Keratinocyte (primary cell): ENCODE results near the gene UNC5A. TPM values are rescaled to one million over a fixed set of nuclear protein-coding genes. Genes with fewer than 3 reads are reported as not detected.

Experiments
- DNase-seq: peaks from one replicate; pipeline ENCODE4 v3.0.0-alpha.2; 2011; ENCODE audit warnings: low read depth, missing footprints, low spot score
- FAIRE-seq: peaks from 2 replicates; lab custom pipeline; 2011; peaks lifted over from hg19 to GRCh38; lab: Jason Lieb, UNC
- H2AFZ ChIP-seq: 2 replicates; pipeline ENCODE4 v1.6.0; 2012; ENCODE audit warnings: low read length, control low read depth, inconsistent platforms; ENCODE audit not compliant: control insufficient read depth
- H3K27ac ChIP-seq: 2 replicates; pipeline ENCODE4 v1.5.1; 2011; ENCODE audit warnings: low read length; ENCODE audit not compliant: control insufficient read depth, insufficient read depth
- H3K27me3 ChIP-seq: 3 replicates; pipeline ENCODE4 v1.6.0; 2011; ENCODE audit warnings: low read length; ENCODE audit not compliant: control insufficient read depth, insufficient read depth; ENCODE audit errors: extremely low read depth
- H3K36me3 ChIP-seq, 2 experiments: 2 replicates in 1 of 2; 3 replicates in 1 of 2; pipeline ENCODE4 v1.5.1; 2011; ENCODE audit warnings: low read length in 2 of 2, mild to moderate bottlenecking in 1 of 2; ENCODE audit not compliant: control insufficient read depth in 2 of 2, insufficient read depth in 2 of 2; ENCODE audit errors: extremely low read depth in 1 of 2
- H3K4me1 ChIP-seq: 3 replicates; pipeline ENCODE4 v1.5.1; 2011; ENCODE audit warnings: low read length; ENCODE audit not compliant: control insufficient read depth, insufficient read depth; ENCODE audit errors: extremely low read depth
- H3K4me2 ChIP-seq: 3 replicates; pipeline ENCODE4 v1.6.0; 2011; ENCODE audit warnings: low read depth, low read length; ENCODE audit not compliant: control insufficient read depth, insufficient read depth; ENCODE audit errors: extremely low read depth
- H3K4me3 ChIP-seq, 3 experiments: fragments of 200-600 bp in 1 of 3; sonication (generic) in 1 of 3; 2 replicates in 2 of 3; 3 replicates in 1 of 3; pipeline ENCODE4 v1.5.1; 2011 to 2016; ENCODE audit warnings: low read length in 3 of 3, mild to moderate bottlenecking in 3 of 3, control low read depth in 2 of 3, inconsistent platforms in 1 of 3, low read depth in 1 of 3, mixed read lengths in 1 of 3, mixed run types in 1 of 3, moderate library complexity in 1 of 3; ENCODE audit not compliant: control insufficient read depth in 2 of 3, insufficient read depth in 2 of 3; ENCODE audit errors: extremely low read depth in 1 of 3
- H3K79me2 ChIP-seq: 2 replicates; pipeline ENCODE4 v1.6.0; 2012; ENCODE audit warnings: low read length; ENCODE audit not compliant: control insufficient read depth, insufficient read depth
- H3K9ac ChIP-seq: 3 replicates; pipeline ENCODE4 v1.6.0; 2011; ENCODE audit warnings: low read length; ENCODE audit not compliant: control insufficient read depth, insufficient read depth; ENCODE audit errors: extremely low read depth
- H3K9me1 ChIP-seq: 3 replicates; pipeline ENCODE4 v1.6.0; 2011; ENCODE audit warnings: low read length; ENCODE audit not compliant: control insufficient read depth, insufficient read depth; ENCODE audit errors: extremely low read depth
- H3K9me3 ChIP-seq: 2 replicates; pipeline ENCODE4 v1.5.1; 2012; ENCODE audit warnings: low read depth, low read length; ENCODE audit not compliant: control insufficient read depth
- H4K20me1 ChIP-seq: 3 replicates; pipeline ENCODE4 v1.6.0; 2011; ENCODE audit warnings: low read length; ENCODE audit not compliant: control insufficient read depth, insufficient read depth; ENCODE audit errors: extremely low read depth
- CTCF ChIP-seq, 3 experiments: IDR thresholded peaks in 1 of 3; conservative IDR thresholded peaks in 1 of 3; optimal IDR thresholded peaks in 1 of 3; 2 replicates in 2 of 3; 3 replicates in 1 of 3; pipeline versions ENCODE3 to v1.5.1; 2011; ENCODE audit warnings: low read length in 3 of 3, mild to moderate bottlenecking in 3 of 3, moderate library complexity in 2 of 3, control low read depth in 1 of 3, inconsistent platforms in 1 of 3; ENCODE audit not compliant: insufficient read depth in 2 of 3; ENCODE audit errors: extremely low read depth in 1 of 3
- EZH2 ChIP-seq: IDR thresholded peaks from one replicate; pipeline ENCODE4 v1.6.1; 2012; ENCODE audit warnings: inconsistent platforms, mild to moderate bottlenecking, low read length, moderate library complexity
- dilution Hi-C: fragments of 300-500 bp; cut with MboI; formaldehyde crosslinking; loops from one replicate; pipeline ENCODE4 v1.7.0; 2020; ENCODE audit warnings: low sequenced_read_pairs; ENCODE audit not compliant: extremely low pct_ligation_motif_present
- polyA plus RNA-seq, 5 experiments: library from polyadenylated mRNA; depleted of rRNA in 3 of 5; stranded (reverse) in 3 of 5; stranded (forward) in 1 of 5; unstranded in 1 of 5; fragments of >200 nt; gene quantifications; 1 replicate in 1 of 5; 2 replicates in 3 of 5; 3 replicates in 1 of 5; pipeline versions ENCODE4 v1.2.1 to v1.2.3, GENCODE V29; 2011 to 2012; ENCODE audit warnings: missing spikeins in 2 of 5, low read depth in 1 of 5, low replicate concordance in 1 of 5

UNC5A gene
- polyA plus RNA-seq, 1 donor (not counting 4 experiments of a cell fraction or from before 2014, with no cell fraction given) = not detected

- FAIRE-seq = no peak
- no peak for DNase-seq
- Histone ChIP-seq H3K27ac (no peak overlapping the region), H3K4me1 (no peaks in the 10 kb centered on the region), H3K36me3 (no peaks in the 10 kb centered on the region), H3K4me3 (no peak overlapping the region), H3K9me3 (no peaks in the 10 kb centered on the region), H3K9me1 (no peaks in the 10 kb centered on the region), H4K20me1 (no peaks in the 10 kb centered on the region), H3K4me2 (no peak overlapping the region), H3K79me2 (no peaks in the 10 kb centered on the region), H2AFZ (no peak overlapping the region), H3K9ac (no peak overlapping the region), H3K27me3 (peaks cover 3% of the 10 kb centered on the region)
- no peak for TF ChIP-seq CTCF (optimal IDR thresholded peaks at IDR 0.05 in 1 of 3, IDR thresholded peaks at IDR 0.05 in 1 of 3, conservative IDR thresholded peaks at IDR 0.05 in 1 of 3; ENCODE audit: extremely low read depth in 1 of 3, insufficient read depth in 2 of 3, low read length in 3 of 3)
- dilution Hi-C loops = no loop called here
Observed at GRCh38 chr5:176856746-176857145, 46.4 kb downstream of the UNC5A start.

GRCh38 chr5:176857216-176857893 lies 47.0 kb downstream of the UNC5A start:
- no peak for TF ChIP-seq EZH2
- TF ChIP-seq CTCF (optimal IDR thresholded peaks at IDR 0.05 in 1 of 3, IDR thresholded peaks at IDR 0.05 in 1 of 3, conservative IDR thresholded peaks at IDR 0.05 in 1 of 3; ENCODE audit: extremely low read depth in 1 of 3, insufficient read depth in 2 of 3, low read length in 3 of 3) = no peak
- Histone ChIP-seq H3K27ac (no peak overlapping the region), H3K36me3 (no peaks in the 10 kb centered on the region), H3K4me3 (no peak overlapping the region), H3K4me1 (no peaks in the 10 kb centered on the region), H3K9me1 (no peaks in the 10 kb centered on the region), H2AFZ (no peak overlapping the region), H3K27me3 (peaks cover 6% of the 10 kb centered on the region), H4K20me1 (no peaks in the 10 kb centered on the region), H3K79me2 (no peaks in the 10 kb centered on the region), H3K9me3 (no peaks in the 10 kb centered on the region), H3K4me2 (no peak overlapping the region), H3K9ac (no peak overlapping the region)
- FAIRE-seq (no peak), DNase-seq (no peak)
- dilution Hi-C loops = no loop called here
